HUES64 (cell line): ENCODE data around the gene ENGASE.

Source experiments
- H3K27ac ChIP-seq: 2 replicates; pipeline ENCODE4 v1.7.0; 2013; ENCODE audit warnings: low read depth, low read length, inconsistent platforms
- H3K27me3 ChIP-seq: 2 replicates; pipeline ENCODE4 v1.6.1; 2013; ENCODE audit warnings: mild to moderate bottlenecking, low read length; ENCODE audit not compliant: insufficient read depth
- H3K36me3 ChIP-seq: 2 replicates; pipeline ENCODE4 v1.6.1; 2013; ENCODE audit warnings: mild to moderate bottlenecking, low read length; ENCODE audit not compliant: insufficient read depth
- H3K4me1 ChIP-seq: 2 replicates; pipeline ENCODE4 v1.6.1; 2013; ENCODE audit warnings: mild to moderate bottlenecking, low read length, moderate library complexity; ENCODE audit not compliant: insufficient read depth
- H3K4me3 ChIP-seq: 2 replicates; pipeline ENCODE4 v1.5.1; 2013; ENCODE audit warnings: mild to moderate bottlenecking, low read length, moderate library complexity
- H3K9ac ChIP-seq: 2 replicates; pipeline ENCODE4 v1.6.1; 2013; ENCODE audit warnings: mild to moderate bottlenecking, low read depth, low read length
- H3K9me3 ChIP-seq: 2 replicates; pipeline ENCODE4 v1.6.1; 2013; ENCODE audit warnings: low read depth, low read length; ENCODE audit not compliant: insufficient read depth
- WGBS: fragments of 150-250, 120-280 bp; methylation state at CpG from one replicate; pipeline ENCODE4 v1.1.7; 2013; ENCODE audit warnings: missing lambda C conversion rate; 5-methylcytosine and 5-hydroxymethylcytosine counted together

ENGASE gene

DNA sequence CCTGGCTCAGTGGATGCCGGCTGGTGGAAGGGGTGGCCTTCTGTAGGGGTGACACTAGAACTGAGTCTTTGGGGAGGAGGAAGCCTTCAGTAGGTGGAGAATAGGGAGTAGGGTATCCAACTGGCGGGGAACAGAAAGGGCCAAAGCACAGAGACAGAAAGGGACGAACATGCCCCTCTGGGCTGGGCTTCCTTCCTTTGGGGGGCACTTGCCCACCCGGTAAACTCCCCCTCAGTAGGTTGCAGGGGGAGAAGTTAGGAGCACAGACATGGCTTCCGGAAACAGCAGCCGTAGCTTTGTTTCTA is 774 bp downstream of the ENGASE start:
- Histone ChIP-seq H3K9me3 (no peaks in the 10 kb centered on the region), H3K27ac (no peak overlapping the region), H3K4me3 (peak overlapping the region; percentile 70), H3K9ac (0 out of 2 replicates have a peak overlapping the region, but pooled peaks have one; percentile 62), H3K27me3 (peaks cover 9% of the 10 kb centered on the region), H3K36me3 (peaks cover 6% of the 10 kb centered on the region; the same call in 1 of the 2 replicates), H3K4me1 (no peaks in the 10 kb centered on the region)
- WGBS, result 40% methylated on average over 6 of the region's 6 CpGs

- Histone ChIP-seq H3K36me3 (peaks cover 11% of the 10 kb centered on the region), H3K27ac (no peak overlapping the region), H3K4me1 (no peaks in the 10 kb centered on the region), H3K9ac (no peak overlapping the region), H3K27me3 (peaks cover 8% of the 10 kb centered on the region), H3K9me3 (no peaks in the 10 kb centered on the region), H3K4me3 (peak overlapping the region; percentile 70)
- WGBS, result 83% methylated on average over 9 of the region's 9 CpGs
These were observed 1.3 kb downstream of the ENGASE start for GRCh38 chr17:79075861-79076406.

GRCh38 chr17:79077587-79077986 is 3.0 kb downstream of the ENGASE start:
- Histone ChIP-seq H3K36me3 (peaks cover 15% of the 10 kb centered on the region), H3K27ac (no peak overlapping the region), H3K4me3 (no peak overlapping the region), H3K9ac (no peak overlapping the region), H3K27me3 (peaks cover 8% of the 10 kb centered on the region), H3K9me3 (no peaks in the 10 kb centered on the region), H3K4me1 (no peaks in the 10 kb centered on the region)
- WGBS, result 91% methylated on average over 12 of the region's 12 CpGs

GRCh38 chr17:79078476-79079190 is 4.0 kb downstream of the ENGASE start:
- Histone ChIP-seq H3K9me3 (no peaks in the 10 kb centered on the region), H3K4me1 (no peaks in the 10 kb centered on the region), H3K4me3 (no peak overlapping the region), H3K9ac (no peak overlapping the region), H3K36me3 (peaks cover 22% of the 10 kb centered on the region), H3K27me3 (peaks cover 8% of the 10 kb centered on the region), H3K27ac (no peak overlapping the region)
- whole genome bisulfite sequencing, result 89% methylated on average over 21 of the region's 21 CpGs

GRCh38 chr17:79079421-79080200 is 5.0 kb downstream of the ENGASE start:
- Histone ChIP-seq H3K27me3 (peaks cover 8% of the 10 kb centered on the region), H3K36me3 (peaks cover 25% of the 10 kb centered on the region), H3K4me1 (no peaks in the 10 kb centered on the region), H3K9ac (no peak overlapping the region), H3K9me3 (no peaks in the 10 kb centered on the region), H3K27ac (no peak overlapping the region), H3K4me3 (no peak overlapping the region)
- WGBS, result 95% methylated on average over 21 of the region's 22 CpGs

- no peak overlapping the region for H3K4me3 ChIP-seq
- peaks cover 8% of the 10 kb centered on the region for H3K27me3 ChIP-seq
- H3K27ac ChIP-seq, result no peak overlapping the region
- H3K9me3 ChIP-seq, result no peaks in the 10 kb centered on the region
- peaks cover 31% of the 10 kb centered on the region for H3K36me3 ChIP-seq
- H3K9ac ChIP-seq, result no peak overlapping the region
- no peaks in the 10 kb centered on the region for H3K4me1 ChIP-seq
- 93% methylated on average over 18 of the region's 18 CpGs for WGBS
These were observed 5.7 kb downstream of the ENGASE start for GRCh38 chr17:79080349-79080748.

GRCh38 chr17:79080761-79081290 is 6.2 kb downstream of the ENGASE start:
- Histone ChIP-seq H3K36me3 (peaks cover 31% of the 10 kb centered on the region), H3K9me3 (no peaks in the 10 kb centered on the region), H3K27ac (no peak overlapping the region), H3K4me1 (no peaks in the 10 kb centered on the region), H3K9ac (no peak overlapping the region), H3K27me3 (peaks cover 3% of the 10 kb centered on the region), H3K4me3 (no peak overlapping the region)
- 94% methylated on average over 17 of the region's 17 CpGs for WGBS

DNA sequence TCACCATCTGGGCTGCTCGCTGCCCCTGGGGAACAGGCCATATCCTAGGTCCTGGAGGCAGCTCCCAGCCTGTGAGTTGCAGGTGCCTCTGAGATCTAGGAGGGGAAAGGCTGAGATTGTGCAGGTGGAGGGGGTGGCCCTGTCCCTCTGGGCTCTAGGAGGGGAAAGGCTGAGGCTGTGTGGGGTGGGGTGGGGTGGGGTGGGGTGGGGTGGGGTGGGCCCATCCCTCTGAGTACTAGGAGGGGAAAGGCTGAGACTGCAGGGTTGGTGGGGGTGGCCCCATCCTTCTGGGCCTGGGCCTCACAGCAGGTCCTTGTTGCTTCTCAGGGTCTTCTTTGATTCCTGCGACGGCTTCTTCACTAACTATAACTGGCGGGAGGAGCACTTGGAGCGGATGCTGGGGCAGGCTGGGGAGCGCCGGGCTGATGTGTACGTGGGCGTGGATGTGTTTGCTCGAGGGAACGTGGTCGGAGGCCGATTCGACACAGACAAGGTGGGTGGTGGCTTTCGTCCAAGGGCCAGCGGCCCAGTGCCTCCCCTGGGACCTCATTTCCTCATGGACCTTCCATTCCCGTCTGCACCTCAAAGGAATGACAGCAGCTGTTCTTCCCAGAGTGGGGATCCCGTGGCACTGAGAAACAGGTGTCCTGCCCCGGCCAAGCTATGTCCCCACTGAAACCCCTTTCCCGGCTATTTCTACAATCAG is 7.1 kb downstream of the ENGASE start:
- Histone ChIP-seq H3K27ac (no peak overlapping the region), H3K9me3 (no peaks in the 10 kb centered on the region), H3K4me3 (no peak overlapping the region), H3K4me1 (no peaks in the 10 kb centered on the region), H3K36me3 (peaks cover 31% of the 10 kb centered on the region), H3K9ac (no peak overlapping the region), H3K27me3 (no peaks in the 10 kb centered on the region)
- 97% methylated on average over 20 of the region's 20 CpGs for WGBS

DNA sequence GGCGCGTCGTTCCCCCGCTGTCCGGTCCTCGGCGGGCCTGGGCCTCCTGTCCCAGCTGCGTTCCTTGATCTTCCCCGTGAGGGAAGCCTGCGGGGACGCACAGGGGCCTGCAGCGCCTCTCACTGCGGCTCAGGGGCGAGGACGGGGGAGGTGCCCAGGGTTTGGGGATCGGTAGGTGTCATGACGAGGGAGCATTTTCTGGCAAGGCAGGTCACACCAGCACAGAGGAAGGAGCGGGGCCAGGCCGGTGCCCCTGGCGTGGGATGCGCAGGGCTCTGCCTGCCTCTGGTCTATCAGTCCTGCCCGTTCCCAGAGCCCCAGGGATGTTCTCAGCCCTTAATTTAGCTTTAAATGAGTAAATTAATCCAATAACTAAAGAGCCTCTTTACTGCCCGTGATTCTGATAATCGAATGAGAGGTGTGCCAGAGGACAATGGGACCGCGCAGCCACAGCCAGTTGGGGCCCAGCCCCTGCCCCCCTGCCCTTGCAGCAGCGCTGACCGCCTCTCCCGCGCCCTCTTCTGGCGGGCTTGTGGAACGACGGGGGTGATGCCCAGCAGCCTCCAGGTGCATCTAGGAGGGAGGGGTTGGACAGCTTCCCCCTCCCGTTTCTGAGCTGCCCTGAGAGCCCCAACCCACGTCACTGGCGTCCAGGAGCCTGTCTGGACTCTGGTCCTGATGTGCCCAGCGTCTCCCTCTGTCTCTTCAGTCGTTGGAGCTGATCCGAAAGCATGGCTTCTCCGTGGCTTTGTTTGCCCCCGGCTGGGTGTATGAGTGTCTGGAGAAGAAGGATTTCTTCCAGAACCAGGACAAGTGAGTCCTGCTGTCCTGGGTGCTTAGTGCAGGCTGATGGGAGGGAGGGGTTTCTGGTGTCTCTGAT is 7.9 kb downstream of the ENGASE start:
- Histone ChIP-seq H3K27ac (no peak overlapping the region), H3K9me3 (no peaks in the 10 kb centered on the region), H3K9ac (no peak overlapping the region), H3K4me1 (no peaks in the 10 kb centered on the region), H3K4me3 (no peak overlapping the region), H3K27me3 (no peaks in the 10 kb centered on the region), H3K36me3 (peaks cover 31% of the 10 kb centered on the region)
- WGBS, result 70% methylated on average over 41 of the region's 41 CpGs

DNA sequence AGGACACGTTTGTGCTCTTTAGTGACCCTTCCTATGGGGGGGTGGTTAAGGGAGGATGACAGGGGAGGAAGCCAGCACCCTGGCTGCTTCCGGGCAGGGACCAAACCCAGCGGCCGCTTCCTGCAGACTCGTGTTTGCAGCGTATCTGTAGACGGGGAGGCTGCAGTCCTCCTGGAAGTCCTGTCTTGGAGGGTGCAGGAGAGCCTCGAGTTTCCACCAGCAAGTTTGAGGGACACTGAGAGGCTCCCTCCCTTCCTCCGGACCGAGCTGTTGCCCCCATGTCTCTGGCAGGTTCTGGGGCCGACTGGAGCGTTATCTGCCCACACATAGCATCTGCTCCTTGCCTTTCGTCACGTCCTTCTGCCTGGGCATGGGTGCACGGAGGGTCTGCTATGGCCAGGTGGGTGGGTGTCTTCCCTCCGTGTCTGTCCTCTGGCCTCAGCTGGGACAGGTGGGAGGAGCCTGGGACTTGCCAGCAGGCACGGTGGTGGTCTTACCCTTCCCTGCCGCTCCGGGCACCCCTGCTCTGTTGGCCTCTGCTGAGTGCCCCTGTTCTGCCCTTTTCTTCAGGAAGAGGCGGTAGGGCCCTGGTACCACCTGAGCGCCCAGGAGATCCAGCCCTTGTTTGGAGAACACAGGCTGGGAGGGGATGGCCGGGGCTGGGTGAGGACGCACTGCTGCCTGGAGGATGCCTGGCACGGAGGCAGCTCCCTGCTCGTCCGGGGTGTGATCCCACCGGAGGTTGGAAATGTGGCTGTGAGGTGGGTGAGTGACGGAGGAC is 8.8 kb downstream of the ENGASE start:
- Histone ChIP-seq H3K4me3 (no peak overlapping the region), H3K9me3 (no peaks in the 10 kb centered on the region), H3K9ac (no peak overlapping the region), H3K4me1 (no peaks in the 10 kb centered on the region), H3K36me3 (peaks cover 30% of the 10 kb centered on the region), H3K27ac (no peak overlapping the region), H3K27me3 (no peaks in the 10 kb centered on the region)
- 91% methylated on average over 28 of the region's 28 CpGs for WGBS
